ENCODE measurements around the gene TMEM200B. TPM values are rescaled to one million over a fixed set of nuclear protein-coding genes. Genes with fewer than 3 reads are reported as not detected.
A peak's percentile ranks its signal among the peaks of the same experiment; 100 is the strongest.
"Not testable (repeated sequence)": the region's sequence is repeated elsewhere in the genome, so short reads cannot be mapped to it uniquely, and the experiment has no call there.

The TMEM200B gene
- total RNA-seq, 1 experiment from 2014 or later = 1.1 TPM

GRCh38 chr1:29096231-29096886 lies 27.3 kb downstream of the TMEM200B start:
- peaks cover 72% of the 10 kb centered on the region for H3K36me3 ChIP-seq (ENCODE audit: insufficient read depth, low read length, poor library complexity, severe bottlenecking)
- H3K27ac ChIP-seq (ENCODE audit: low read depth, low read length, poor library complexity, severe bottlenecking) = no peak overlapping the region

GRCh38 chr1:29094954-29095353 lies 28.7 kb downstream of the TMEM200B start:
- ChIA-PET CTCF (no interaction called here), POLR2A (ENCODE audit: low non-redundant PET) (no interaction called here)
- Histone ChIP-seq H3K9me3 (ENCODE audit: low read depth, low read length, poor library complexity, severe bottlenecking) (no peaks in the 10 kb centered on the region), H3K27ac (ENCODE audit: low read depth, low read length, poor library complexity, severe bottlenecking) (no peak overlapping the region), H3K36me3 (ENCODE audit: insufficient read depth, low read length, poor library complexity, severe bottlenecking) (peaks cover 67% of the 10 kb centered on the region), H3K4me3 (ENCODE audit: low read depth, low read length, poor library complexity, severe bottlenecking) (no peak overlapping the region), H3K27me3 (replicated peaks; ENCODE audit: insufficient read depth, low read depth, low read length, poor library complexity) (no peaks in the 10 kb centered on the region), H3K4me1 (ENCODE audit: insufficient read depth, low read length, poor library complexity, severe bottlenecking) (peaks cover 12% of the 10 kb centered on the region)
- no TSS peak for BruUV-seq (replicated peaks)
- no peak for TF ChIP-seq CTCF (conservative IDR thresholded peaks at IDR 0.05; ENCODE audit: low read depth, low read length)
- no peak for DNase-seq (ENCODE audit: low spot score)
- intact Hi-C loops (cut with micrococcal nuclease; ENCODE audit: unreplicated experiment) = no loop called here

More at GRCh38 chr1:29096231-29096886, 27.3 kb downstream of the TMEM200B start:
- POLR2A ChIA-PET (ENCODE audit: low non-redundant PET) = no interaction called here
- H3K27me3 ChIP-seq (replicated peaks; ENCODE audit: insufficient read depth, low read depth, low read length, poor library complexity) = no peaks in the 10 kb centered on the region
- peaks cover 12% of the 10 kb centered on the region for H3K4me1 ChIP-seq (ENCODE audit: insufficient read depth, low read length, poor library complexity, severe bottlenecking)
- no peaks in the 10 kb centered on the region for H3K9me3 ChIP-seq (ENCODE audit: low read depth, low read length, poor library complexity, severe bottlenecking)
- CTCF ChIA-PET = no interaction called here
- TF ChIP-seq EZH2 (IDR thresholded peaks at IDR 0.05; ENCODE audit: borderline replicate concordance, low read depth, low read length, poor library complexity, severe bottlenecking) (no peak), CTCF (conservative IDR thresholded peaks at IDR 0.05; ENCODE audit: low read depth, low read length) (no peak)
- no TSS peak for BruUV-seq (replicated peaks)
- peak; percentile 41 for DNase-seq (ENCODE audit: low spot score)
- H3K4me3 ChIP-seq (ENCODE audit: low read depth, low read length, poor library complexity, severe bottlenecking) = no peak overlapping the region
- intact Hi-C loops (cut with micrococcal nuclease; ENCODE audit: unreplicated experiment) = no loop called here

- ChIA-PET CTCF (no interaction called here), POLR2A (ENCODE audit: low non-redundant PET) (no interaction called here)
- H3K27me3 ChIP-seq (replicated peaks; ENCODE audit: insufficient read depth, low read depth, low read length, poor library complexity) = no peaks in the 10 kb centered on the region
- H3K4me1 ChIP-seq (ENCODE audit: insufficient read depth, low read length, poor library complexity, severe bottlenecking) = peaks cover 12% of the 10 kb centered on the region
- no peak for DNase-seq (ENCODE audit: low spot score)
- no peaks in the 10 kb centered on the region for H3K9me3 ChIP-seq (ENCODE audit: low read depth, low read length, poor library complexity, severe bottlenecking)
- H3K36me3 ChIP-seq (ENCODE audit: insufficient read depth, low read length, poor library complexity, severe bottlenecking) = peaks cover 67% of the 10 kb centered on the region
- intact Hi-C loops (cut with micrococcal nuclease; ENCODE audit: unreplicated experiment) = no loop called here
- H3K4me3 ChIP-seq (ENCODE audit: low read depth, low read length, poor library complexity, severe bottlenecking) = no peak overlapping the region
- no peak overlapping the region for H3K27ac ChIP-seq (ENCODE audit: low read depth, low read length, poor library complexity, severe bottlenecking)
- no TSS peak for BruUV-seq (replicated peaks)
- no peak for TF ChIP-seq CTCF (conservative IDR thresholded peaks at IDR 0.05; ENCODE audit: low read depth, low read length)
- no peak for TF ChIP-seq EZH2 (IDR thresholded peaks at IDR 0.05; ENCODE audit: borderline replicate concordance, low read depth, low read length, poor library complexity, severe bottlenecking)
Observed at GRCh38 chr1:29094433-29094832, 29.3 kb downstream of the TMEM200B start.

- DNase-seq (ENCODE audit: low spot score); H3K27ac ChIP-seq (ENCODE audit: low read depth, low read length, poor library complexity, severe bottlenecking); BruUV-seq (replicated peaks); H3K9me3 ChIP-seq (ENCODE audit: low read depth, low read length, poor library complexity, severe bottlenecking); POLR2A ChIA-PET (ENCODE audit: low non-redundant PET); H3K4me3 ChIP-seq (ENCODE audit: low read depth, low read length, poor library complexity, severe bottlenecking); H3K27me3 ChIP-seq (replicated peaks; ENCODE audit: insufficient read depth, low read depth, low read length, poor library complexity); intact Hi-C loops (cut with micrococcal nuclease; ENCODE audit: unreplicated experiment); CTCF ChIA-PET: not testable (repeated sequence)
- Histone ChIP-seq H3K36me3 (ENCODE audit: insufficient read depth, low read length, poor library complexity, severe bottlenecking) (peaks cover 66% of the 10 kb centered on the region), H3K4me1 (ENCODE audit: insufficient read depth, low read length, poor library complexity, severe bottlenecking) (peaks cover 12% of the 10 kb centered on the region)
Observed at GRCh38 chr1:29092704-29093103, 31.0 kb downstream of the TMEM200B start.
